ENCODE results near the gene FBXO17.
"Not testable (repeated sequence)": the region's sequence is repeated elsewhere in the genome, so short reads cannot be mapped to it uniquely, and the experiment has no call there.

Gene FBXO17

GRCh38 chr19:38966149-38966548, 9.4 kb downstream of the FBXO17 start:
- H3K27me3 ChIP-seq (ENCODE audit: control insufficient read depth in 2 of 2, insufficient read depth in 2 of 2, low read length in 2 of 2); H3K9ac ChIP-seq (ENCODE audit: low read depth in 1 of 2, low read length in 2 of 2); H3K9me3 ChIP-seq (ENCODE audit: control insufficient read depth in 2 of 2, low read length in 2 of 2); H3K4me3 ChIP-seq (ENCODE audit: low read length in 2 of 2); H3K4me1 ChIP-seq (ENCODE audit: control insufficient read depth in 2 of 2, insufficient read depth in 2 of 2, low read length in 2 of 2); H3K27ac ChIP-seq (ENCODE audit: low read depth in 2 of 2, low read length in 2 of 2); H3K36me3 ChIP-seq (ENCODE audit: control insufficient read depth in 2 of 2, insufficient read depth in 2 of 2, low read length in 2 of 2): not testable (repeated sequence)

DNA sequence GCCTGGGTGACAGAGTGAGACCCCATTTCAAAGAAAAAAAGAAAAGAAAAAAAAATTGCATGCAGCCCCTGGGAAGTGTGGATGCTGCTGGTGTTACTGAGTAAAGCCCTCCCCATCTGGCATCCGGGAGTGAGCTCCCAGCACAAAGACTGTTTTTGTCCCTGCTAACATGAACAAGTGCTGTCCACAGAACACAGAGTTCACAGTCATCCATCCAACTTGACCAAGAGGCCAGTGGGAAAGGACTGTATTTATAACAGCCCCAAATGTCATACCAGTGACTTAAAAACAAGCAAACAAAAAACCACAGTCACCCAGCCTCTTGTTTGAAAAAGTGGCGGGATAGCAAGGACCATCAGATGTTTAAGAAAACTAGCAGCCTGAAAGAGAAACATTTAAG, 10.8 kb downstream of the FBXO17 start:
- no peak overlapping the region for H3K4me3 ChIP-seq (ENCODE audit: low read length in 2 of 2)
- H3K4me1 ChIP-seq (ENCODE audit: control insufficient read depth in 2 of 2, insufficient read depth in 2 of 2, low read length in 2 of 2), result no peaks in the 10 kb centered on the region
- no peaks in the 10 kb centered on the region for H3K9me3 ChIP-seq (ENCODE audit: control insufficient read depth in 2 of 2, low read length in 2 of 2)
- no peak overlapping the region for H3K9ac ChIP-seq (ENCODE audit: low read depth in 1 of 2, low read length in 2 of 2)
- H3K27ac ChIP-seq (ENCODE audit: low read depth in 2 of 2, low read length in 2 of 2), result no peak overlapping the region
- H3K27me3 ChIP-seq (ENCODE audit: control insufficient read depth in 2 of 2, insufficient read depth in 2 of 2, low read length in 2 of 2), result no peaks in the 10 kb centered on the region
- no peaks in the 10 kb centered on the region for H3K36me3 ChIP-seq (ENCODE audit: control insufficient read depth in 2 of 2, insufficient read depth in 2 of 2, low read length in 2 of 2)

DNA sequence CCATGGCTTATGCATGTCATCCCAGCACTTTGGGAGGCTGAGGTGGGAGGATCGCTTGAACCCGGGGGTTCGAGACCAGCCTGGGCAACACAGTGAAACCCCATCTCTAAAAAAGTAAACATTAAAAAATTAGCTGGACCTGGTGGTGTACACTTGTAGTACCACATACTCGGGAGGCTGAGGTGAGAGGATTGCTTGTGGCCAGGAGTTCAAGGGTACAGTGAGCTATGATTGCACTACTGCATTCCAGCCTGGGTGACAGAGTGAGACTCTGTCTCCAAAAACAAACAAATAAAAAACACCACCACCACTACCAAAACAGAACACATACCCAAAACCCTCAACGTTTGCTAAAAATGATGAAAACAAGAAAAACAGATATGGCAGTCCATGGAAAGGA, 15.9 kb downstream of the FBXO17 start:
- no peaks in the 10 kb centered on the region for H3K36me3 ChIP-seq (ENCODE audit: control insufficient read depth in 2 of 2, insufficient read depth in 2 of 2, low read length in 2 of 2)
- no peaks in the 10 kb centered on the region for H3K9me3 ChIP-seq (ENCODE audit: control insufficient read depth in 2 of 2, low read length in 2 of 2)
- H3K9ac ChIP-seq (ENCODE audit: low read depth in 1 of 2, low read length in 2 of 2), result no peak overlapping the region
- no peak overlapping the region for H3K4me3 ChIP-seq (ENCODE audit: low read length in 2 of 2)
- H3K4me1 ChIP-seq (ENCODE audit: control insufficient read depth in 2 of 2, insufficient read depth in 2 of 2, low read length in 2 of 2), result no peaks in the 10 kb centered on the region
- no peaks in the 10 kb centered on the region for H3K27me3 ChIP-seq (ENCODE audit: control insufficient read depth in 2 of 2, insufficient read depth in 2 of 2, low read length in 2 of 2)
- no peak overlapping the region for H3K27ac ChIP-seq (ENCODE audit: low read depth in 2 of 2, low read length in 2 of 2)

DNA sequence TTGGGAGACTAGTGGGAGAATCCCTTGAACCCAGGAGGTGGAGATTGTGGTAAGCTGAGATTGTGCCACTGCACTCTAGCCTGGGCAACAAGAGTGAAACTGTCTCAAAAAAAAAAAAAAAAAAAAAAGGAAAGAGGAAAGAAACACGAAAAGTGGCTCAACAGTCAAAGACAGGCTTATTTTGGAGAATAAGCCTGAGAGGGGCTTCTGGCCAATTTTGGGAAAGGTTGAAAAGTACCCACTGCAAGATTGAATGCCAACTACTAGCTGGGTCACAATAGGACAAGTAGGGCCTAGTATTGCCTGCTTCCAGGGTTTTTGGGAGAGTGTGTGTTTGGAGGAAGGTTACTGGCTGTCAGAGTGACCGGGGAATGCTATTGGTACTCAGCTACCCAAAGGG, 17.2 kb downstream of the FBXO17 start:
- Histone ChIP-seq H3K27me3 (ENCODE audit: control insufficient read depth in 2 of 2, insufficient read depth in 2 of 2, low read length in 2 of 2) (no peaks in the 10 kb centered on the region), H3K36me3 (ENCODE audit: control insufficient read depth in 2 of 2, insufficient read depth in 2 of 2, low read length in 2 of 2) (no peaks in the 10 kb centered on the region), H3K4me1 (ENCODE audit: control insufficient read depth in 2 of 2, insufficient read depth in 2 of 2, low read length in 2 of 2) (no peaks in the 10 kb centered on the region), H3K9ac (ENCODE audit: low read depth in 1 of 2, low read length in 2 of 2) (no peak overlapping the region), H3K4me3 (ENCODE audit: low read length in 2 of 2) (no peak overlapping the region), H3K27ac (ENCODE audit: low read depth in 2 of 2, low read length in 2 of 2) (no peak overlapping the region), H3K9me3 (ENCODE audit: control insufficient read depth in 2 of 2, low read length in 2 of 2) (no peaks in the 10 kb centered on the region)

DNA sequence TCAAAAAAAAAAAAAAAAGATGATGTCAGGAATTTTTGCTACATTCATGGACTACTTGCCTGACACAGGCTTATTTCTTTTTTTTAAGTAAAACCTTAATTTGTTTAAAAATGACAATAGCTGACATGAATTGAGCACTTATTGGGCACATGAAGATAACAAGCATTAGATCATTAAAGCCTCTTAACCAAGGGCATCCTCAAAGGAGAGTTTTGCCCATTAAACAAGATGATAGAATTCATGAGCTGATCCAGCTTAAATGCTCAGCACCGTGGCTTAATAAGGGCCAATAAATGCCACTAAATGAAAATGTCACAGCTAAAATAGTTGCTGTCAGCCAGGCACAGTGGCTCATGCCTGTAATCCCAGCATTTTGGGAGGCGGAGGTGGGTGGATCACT, 19.3 kb downstream of the FBXO17 start:
- Histone ChIP-seq H3K9ac (ENCODE audit: low read depth in 1 of 2, low read length in 2 of 2) (no peak overlapping the region), H3K27ac (ENCODE audit: low read depth in 2 of 2, low read length in 2 of 2) (no peak overlapping the region), H3K27me3 (ENCODE audit: control insufficient read depth in 2 of 2, insufficient read depth in 2 of 2, low read length in 2 of 2) (no peaks in the 10 kb centered on the region), H3K4me3 (ENCODE audit: low read length in 2 of 2) (no peak overlapping the region), H3K9me3 (ENCODE audit: control insufficient read depth in 2 of 2, low read length in 2 of 2) (no peaks in the 10 kb centered on the region), H3K4me1 (ENCODE audit: control insufficient read depth in 2 of 2, insufficient read depth in 2 of 2, low read length in 2 of 2) (no peaks in the 10 kb centered on the region), H3K36me3 (ENCODE audit: control insufficient read depth in 2 of 2, insufficient read depth in 2 of 2, low read length in 2 of 2) (no peaks in the 10 kb centered on the region)

DNA sequence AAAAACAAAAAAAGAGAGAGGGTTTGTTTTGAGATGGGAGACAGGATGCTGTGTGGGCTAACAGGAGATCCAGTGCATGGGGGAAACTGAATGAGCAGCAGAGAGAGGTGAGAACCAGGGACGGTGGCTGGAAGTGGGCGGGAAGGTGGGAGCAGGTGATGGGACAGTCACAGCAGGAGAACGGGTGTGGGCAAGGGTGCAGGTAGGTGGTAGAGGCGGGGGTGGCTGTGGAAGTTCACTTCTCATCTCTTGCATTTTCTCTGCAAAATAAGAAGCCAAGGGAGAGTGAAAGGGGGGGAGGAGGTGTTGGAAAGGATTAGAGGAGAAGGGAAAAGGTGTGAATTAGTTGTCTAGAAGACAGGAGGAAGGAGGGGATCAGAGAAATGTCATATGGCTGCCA, 21.9 kb downstream of the FBXO17 start:
- no peaks in the 10 kb centered on the region for H3K27me3 ChIP-seq (ENCODE audit: control insufficient read depth in 2 of 2, insufficient read depth in 2 of 2, low read length in 2 of 2)
- no peak overlapping the region for H3K4me3 ChIP-seq (ENCODE audit: low read length in 2 of 2)
- no peak overlapping the region for H3K9ac ChIP-seq (ENCODE audit: low read depth in 1 of 2, low read length in 2 of 2)
- H3K27ac ChIP-seq (ENCODE audit: low read depth in 2 of 2, low read length in 2 of 2), result no peak overlapping the region
- H3K4me1 ChIP-seq (ENCODE audit: control insufficient read depth in 2 of 2, insufficient read depth in 2 of 2, low read length in 2 of 2), result peaks cover 0 to 4% of the 10 kb centered on the region in 2 donors
- H3K9me3 ChIP-seq (ENCODE audit: control insufficient read depth in 2 of 2, low read length in 2 of 2), result no peaks in the 10 kb centered on the region
- no peaks in the 10 kb centered on the region for H3K36me3 ChIP-seq (ENCODE audit: control insufficient read depth in 2 of 2, insufficient read depth in 2 of 2, low read length in 2 of 2)

GRCh38 chr19:38952395-38953165, 23.0 kb downstream of the FBXO17 start:
- H3K4me1 ChIP-seq (ENCODE audit: control insufficient read depth in 2 of 2, insufficient read depth in 2 of 2, low read length in 2 of 2), result peaks cover 0 to 4% of the 10 kb centered on the region in 2 donors
- H3K36me3 ChIP-seq (ENCODE audit: control insufficient read depth in 2 of 2, insufficient read depth in 2 of 2, low read length in 2 of 2), result no peaks in the 10 kb centered on the region
- H3K4me3 ChIP-seq (ENCODE audit: low read length in 2 of 2), result no peak overlapping the region
- H3K27ac ChIP-seq (ENCODE audit: low read depth in 2 of 2, low read length in 2 of 2), result no peak overlapping the region
- H3K9ac ChIP-seq (ENCODE audit: low read depth in 1 of 2, low read length in 2 of 2), result no peak overlapping the region
- no peaks in the 10 kb centered on the region for H3K27me3 ChIP-seq (ENCODE audit: control insufficient read depth in 2 of 2, insufficient read depth in 2 of 2, low read length in 2 of 2)
- no peaks in the 10 kb centered on the region for H3K9me3 ChIP-seq (ENCODE audit: control insufficient read depth in 2 of 2, low read length in 2 of 2)

DNA sequence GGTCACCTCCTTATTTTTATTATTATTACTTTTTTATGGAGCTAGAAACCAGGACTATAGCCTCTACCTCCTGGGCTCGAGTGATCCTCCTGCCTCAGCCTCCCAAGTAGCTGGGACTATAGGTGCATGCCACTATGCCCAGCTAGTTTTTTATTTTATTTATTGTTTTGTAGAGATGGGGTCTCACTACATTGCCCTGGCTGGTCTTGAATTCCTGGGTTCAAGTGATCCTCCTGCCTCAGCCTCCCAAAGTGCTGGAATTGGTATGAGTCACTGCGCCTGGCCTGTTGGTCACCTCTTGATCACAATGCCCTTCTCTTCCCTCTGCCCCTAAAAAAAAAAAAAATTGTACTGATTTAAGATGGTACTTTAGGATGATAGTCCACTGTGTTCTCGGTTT, 24.4 kb downstream of the FBXO17 start:
- Histone ChIP-seq H3K36me3 (ENCODE audit: control insufficient read depth in 2 of 2, insufficient read depth in 2 of 2, low read length in 2 of 2) (no peaks in the 10 kb centered on the region), H3K4me3 (ENCODE audit: low read length in 2 of 2) (no peak overlapping the region), H3K27me3 (ENCODE audit: control insufficient read depth in 2 of 2, insufficient read depth in 2 of 2, low read length in 2 of 2) (no peaks in the 10 kb centered on the region), H3K9ac (ENCODE audit: low read depth in 1 of 2, low read length in 2 of 2) (no peak overlapping the region), H3K27ac (ENCODE audit: low read depth in 2 of 2, low read length in 2 of 2) (no peak overlapping the region), H3K9me3 (ENCODE audit: control insufficient read depth in 2 of 2, low read length in 2 of 2) (no peaks in the 10 kb centered on the region), H3K4me1 (ENCODE audit: control insufficient read depth in 2 of 2, insufficient read depth in 2 of 2, low read length in 2 of 2) (peaks cover 0 to 4% of the 10 kb centered on the region in 2 donors)

- Histone ChIP-seq H3K27ac (ENCODE audit: low read depth in 2 of 2, low read length in 2 of 2) (no peak overlapping the region), H3K9ac (ENCODE audit: low read depth in 1 of 2, low read length in 2 of 2) (no peak overlapping the region), H3K4me3 (ENCODE audit: low read length in 2 of 2) (peak overlapping the region; percentile 17 to 44), H3K4me1 (ENCODE audit: control insufficient read depth in 2 of 2, insufficient read depth in 2 of 2, low read length in 2 of 2) (peaks cover 0 to 4% of the 10 kb centered on the region in 2 donors), H3K9me3 (ENCODE audit: control insufficient read depth in 2 of 2, low read length in 2 of 2) (no peaks in the 10 kb centered on the region), H3K36me3 (ENCODE audit: control insufficient read depth in 2 of 2, insufficient read depth in 2 of 2, low read length in 2 of 2) (no peaks in the 10 kb centered on the region), H3K27me3 (ENCODE audit: control insufficient read depth in 2 of 2, insufficient read depth in 2 of 2, low read length in 2 of 2) (no peaks in the 10 kb centered on the region)
Measured at GRCh38 chr19:38949580-38950367, 25.8 kb downstream of the FBXO17 start.

DNA sequence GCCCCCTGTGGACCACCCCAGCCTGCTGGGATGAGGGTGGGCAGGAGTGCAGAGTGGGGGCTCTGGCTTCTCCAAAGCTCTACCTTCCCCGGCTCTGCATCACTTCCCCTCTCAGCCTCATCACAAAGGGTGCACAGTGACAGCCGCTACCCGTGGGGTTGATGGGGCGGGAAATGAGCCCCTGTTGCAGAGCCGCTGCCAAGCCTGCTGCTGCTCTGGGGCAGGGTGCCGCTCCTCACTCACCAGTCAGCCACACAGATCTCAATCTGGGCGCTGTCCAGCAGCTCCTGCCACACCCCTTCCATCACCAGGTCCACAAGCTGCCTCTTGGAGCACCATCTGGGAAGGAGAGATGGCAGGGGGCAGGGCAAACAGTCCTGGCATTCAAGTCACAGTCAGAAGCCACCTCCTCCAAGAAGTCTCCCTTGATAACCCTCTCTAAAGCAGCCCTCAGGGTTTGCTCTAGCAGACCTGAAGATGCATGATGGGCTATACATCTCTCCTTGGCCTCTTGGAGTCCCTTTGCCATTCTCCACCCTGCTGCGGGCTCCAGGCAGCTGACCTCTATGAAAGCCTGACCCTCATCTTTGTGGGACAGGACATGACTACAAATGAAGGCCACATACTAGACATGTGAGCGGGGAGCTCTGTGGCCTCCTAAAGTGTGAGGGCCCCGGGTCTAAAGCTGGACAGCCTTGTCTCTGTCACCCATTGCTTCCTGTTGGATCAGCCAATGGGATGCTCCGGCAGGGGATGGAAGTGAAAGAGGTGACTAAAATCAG, 29.1 kb downstream of the FBXO17 start:
- Histone ChIP-seq H3K9ac (ENCODE audit: low read depth in 1 of 2, low read length in 2 of 2) (no peak overlapping the region), H3K9me3 (ENCODE audit: control insufficient read depth in 2 of 2, low read length in 2 of 2) (no peaks in the 10 kb centered on the region), H3K36me3 (ENCODE audit: control insufficient read depth in 2 of 2, insufficient read depth in 2 of 2, low read length in 2 of 2) (no peaks in the 10 kb centered on the region), H3K4me3 (ENCODE audit: low read length in 2 of 2) (no peak overlapping the region), H3K4me1 (ENCODE audit: control insufficient read depth in 2 of 2, insufficient read depth in 2 of 2, low read length in 2 of 2) (peaks cover 0 to 4% of the 10 kb centered on the region in 2 donors), H3K27me3 (ENCODE audit: control insufficient read depth in 2 of 2, insufficient read depth in 2 of 2, low read length in 2 of 2) (no peaks in the 10 kb centered on the region), H3K27ac (ENCODE audit: low read depth in 2 of 2, low read length in 2 of 2) (no peak overlapping the region)

Measured in mucosa of rectum (tissue), 2 donors.